CD4-positive, alpha-beta T cell (primary cell): ENCODE results near the gene PMS2. TPM values are rescaled to one million over a fixed set of nuclear protein-coding genes. Genes with fewer than 3 reads are reported as not detected.
A peak's percentile ranks its signal among the peaks of the same experiment; 100 is the strongest.

ENCODE experiments used
- ATAC-seq: fragments of 200-7000 bp; cut with Tn5 transposase; one replicate; pipeline ENCODE4 v1.10.0; 2022; ENCODE audit warnings: mild to moderate bottlenecking; ENCODE audit not compliant: poor library complexity
- CTCF ChIA-PET: fragments of 350-600 bp; sonication (Branson Sonifier 250); formaldehyde crosslinking; loops from one replicate; lab custom pipeline; 2021; ENCODE audit warnings: antibody characterized with exemption, inconsistent platforms; lab: Charles Lee
- POLR2A ChIA-PET: fragments of 350-600 bp; sonication (Branson Sonifier 250); formaldehyde crosslinking; loops from one replicate; lab custom pipeline; 2021; ENCODE audit warnings: antibody characterized with exemption, inconsistent platforms; lab: Charles Lee
- DNase-seq, 14 experiments: peaks; one replicate each; pipeline ENCODE4 v3.0.0-alpha.2; 2013 to 2020; ENCODE audit warnings: mixed read lengths in 2 of 14
- H3K27ac ChIP-seq, 2 donors: one replicate each; pipeline versions ENCODE4 v1.5.1 to v1.7.0; 2013; ENCODE audit warnings: low read length in 2 of 2, low read depth in 1 of 2, mild to moderate bottlenecking in 1 of 2
- H3K27me3 ChIP-seq, 2 experiments: 1 replicate in 1 of 2; 2 replicates in 1 of 2; pipeline versions ENCODE4 v1.6.1 to v1.7.0; 2013; ENCODE audit warnings: low read length in 2 of 2, control low read depth in 1 of 2, mild to moderate bottlenecking in 1 of 2, moderate library complexity in 1 of 2; ENCODE audit not compliant: insufficient read depth in 2 of 2, control insufficient read depth in 1 of 2
- H3K36me3 ChIP-seq: one replicate; pipeline ENCODE4 v1.6.1; 2013; ENCODE audit warnings: low read length, control low read depth; ENCODE audit not compliant: insufficient read depth
- H3K4me1 ChIP-seq: one replicate; pipeline ENCODE4 v1.6.1; 2013; ENCODE audit warnings: low read length, control low read depth; ENCODE audit not compliant: insufficient read depth
- H3K4me3 ChIP-seq: one replicate; pipeline ENCODE4 v1.5.1; 2013; ENCODE audit warnings: mild to moderate bottlenecking, low read length, moderate library complexity
- H3K9me3 ChIP-seq, 2 experiments: 1 replicate in 1 of 2; 2 replicates in 1 of 2; pipeline versions ENCODE4 v1.6.1 to v1.7.0; 2013; ENCODE audit warnings: low read length in 2 of 2, mild to moderate bottlenecking in 2 of 2, control low read depth in 1 of 2, moderate library complexity in 1 of 2; ENCODE audit not compliant: control insufficient read depth in 1 of 2, insufficient read depth in 1 of 2
- H3K27ac Mint-ChIP-seq: one replicate; pipeline ENCODE4 v1.8.0; 2020; ENCODE audit warnings: mixed read lengths
- H3K27me3 Mint-ChIP-seq: one replicate; pipeline ENCODE4 v1.8.0; 2021; ENCODE audit warnings: mixed read lengths
- H3K36me3 Mint-ChIP-seq: one replicate; pipeline ENCODE4 v1.8.0; 2021; ENCODE audit warnings: low read depth, mixed read lengths
- H3K4me1 Mint-ChIP-seq: one replicate; pipeline ENCODE4 v1.8.0; 2021; ENCODE audit warnings: low read depth, mixed read lengths
- H3K4me3 Mint-ChIP-seq: one replicate; pipeline ENCODE4 v1.8.0; 2020; ENCODE audit warnings: mild to moderate bottlenecking, mixed read lengths
- H3K9me3 Mint-ChIP-seq: one replicate; pipeline ENCODE4 v1.8.0; 2020; ENCODE audit warnings: mixed read lengths
- intact Hi-C, 2 experiments: fragments of 100-400 bp; cut with DNase I in 1 of 2; cut with micrococcal nuclease in 1 of 2; formaldehyde crosslinking; loops; one replicate each; pipeline versions ENCODE4 v1.15.1 to v1.9.0; 2023 to 2025; cut with DNase I, micrococcal nuclease
- total RNA-seq, 174 experiments: library from RNA in 2 of 174; stranded (reverse) in 2 of 174; gene quantifications; one replicate each; pipeline ENCODE4 v1.2.3 and lab custom pipeline; 2021 to 2026
- TF ChIP-seq, protein P1 (sequence below): fragments of 200-600 bp; IDR thresholded peaks from one replicate; pipeline ENCODE4 v1.8.0; 2022; ENCODE audit warnings: antibody characterized with exemption, mild to moderate bottlenecking

Gene PMS2
- total RNA-seq, 2 experiments from 2014 or later = 10.8 to 15.0 TPM

DNA sequence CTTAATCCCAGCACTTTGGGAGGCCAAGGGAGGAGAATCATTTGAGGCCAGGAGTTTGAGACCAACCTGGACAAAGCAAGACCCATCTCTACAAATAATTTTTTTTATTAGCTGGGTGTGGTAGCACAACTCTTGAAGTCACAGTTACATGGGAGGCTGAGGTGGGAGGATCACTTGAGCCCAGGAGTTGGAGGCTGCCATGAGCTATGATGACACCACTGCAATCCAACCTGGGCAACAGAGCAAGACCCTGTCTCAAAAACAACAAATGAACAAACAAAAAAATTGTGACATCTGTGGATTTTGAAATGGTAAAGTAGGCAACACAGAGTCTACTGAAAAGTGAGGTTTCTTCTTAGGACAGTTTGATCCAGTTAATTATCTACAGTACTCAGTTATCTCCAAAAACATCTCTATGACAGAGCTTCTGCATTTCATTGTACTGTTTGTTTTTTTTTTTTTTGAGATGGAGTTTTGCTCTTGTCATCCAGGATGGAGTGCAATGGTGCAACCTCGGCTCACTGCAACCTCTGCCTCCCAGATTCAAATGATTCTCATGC, 19.0 kb upstream of the PMS2 start:
- intact Hi-C loops = no loop called here
- Mint-ChIP-seq H3K4me1 (peaks cover 24% of the 10 kb centered on the region), H3K9me3 (no peaks in the 10 kb centered on the region), H3K27me3 (no peaks in the 10 kb centered on the region), H3K4me3 (no peak overlapping the region), H3K36me3 (peaks cover 74% of the 10 kb centered on the region), H3K27ac (no peak overlapping the region)
- POLR2A ChIA-PET = no interaction called here
- TF ChIP-seq, protein P1, sequence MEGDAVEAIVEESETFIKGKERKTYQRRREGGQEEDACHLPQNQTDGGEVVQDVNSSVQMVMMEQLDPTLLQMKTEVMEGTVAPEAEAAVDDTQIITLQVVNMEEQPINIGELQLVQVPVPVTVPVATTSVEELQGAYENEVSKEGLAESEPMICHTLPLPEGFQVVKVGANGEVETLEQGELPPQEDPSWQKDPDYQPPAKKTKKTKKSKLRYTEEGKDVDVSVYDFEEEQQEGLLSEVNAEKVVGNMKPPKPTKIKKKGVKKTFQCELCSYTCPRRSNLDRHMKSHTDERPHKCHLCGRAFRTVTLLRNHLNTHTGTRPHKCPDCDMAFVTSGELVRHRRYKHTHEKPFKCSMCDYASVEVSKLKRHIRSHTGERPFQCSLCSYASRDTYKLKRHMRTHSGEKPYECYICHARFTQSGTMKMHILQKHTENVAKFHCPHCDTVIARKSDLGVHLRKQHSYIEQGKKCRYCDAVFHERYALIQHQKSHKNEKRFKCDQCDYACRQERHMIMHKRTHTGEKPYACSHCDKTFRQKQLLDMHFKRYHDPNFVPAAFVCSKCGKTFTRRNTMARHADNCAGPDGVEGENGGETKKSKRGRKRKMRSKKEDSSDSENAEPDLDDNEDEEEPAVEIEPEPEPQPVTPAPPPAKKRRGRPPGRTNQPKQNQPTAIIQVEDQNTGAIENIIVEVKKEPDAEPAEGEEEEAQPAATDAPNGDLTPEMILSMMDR = no peak
- H3K36me3 ChIP-seq = peaks cover 59% of the 10 kb centered on the region
- H3K4me1 ChIP-seq = peaks cover 24% of the 10 kb centered on the region
- DNase-seq (no peak), ATAC-seq (no peak)
- no peak overlapping the region for H3K27ac ChIP-seq
- CTCF ChIA-PET = no interaction called here
- H3K27me3 ChIP-seq = no peaks in the 10 kb centered on the region
- no peak overlapping the region for H3K4me3 ChIP-seq
- no peaks in the 10 kb centered on the region for H3K9me3 ChIP-seq

DNA sequence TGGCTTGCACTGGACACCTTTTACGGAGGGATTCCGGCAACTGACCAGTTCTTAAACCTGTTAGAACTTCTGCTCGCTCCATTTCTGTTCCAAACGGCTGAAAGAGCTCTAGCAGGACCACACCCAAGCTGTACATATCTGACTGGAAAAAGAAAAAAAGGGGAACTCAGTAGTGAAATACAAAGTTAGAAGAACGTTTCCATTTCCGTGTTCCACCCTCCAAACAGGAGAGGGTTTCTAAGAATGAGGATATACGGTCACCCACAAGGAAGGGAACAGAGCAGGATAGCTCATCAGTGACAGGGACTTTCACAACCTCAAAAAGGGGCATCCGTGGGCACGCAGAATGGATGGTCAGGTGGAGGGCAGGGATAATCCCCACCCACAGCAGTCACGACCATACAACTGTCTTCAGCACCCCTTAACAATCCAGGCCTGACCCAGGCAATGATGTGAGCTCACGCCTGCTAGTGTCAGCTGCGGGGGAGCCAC, 18.0 kb upstream of the PMS2 start:
- H3K27me3 ChIP-seq = no peaks in the 10 kb centered on the region
- peaks cover 24% of the 10 kb centered on the region for H3K4me1 Mint-ChIP-seq
- H3K9me3 Mint-ChIP-seq = no peaks in the 10 kb centered on the region
- H3K4me3 Mint-ChIP-seq = peak overlapping the region; percentile 34
- ATAC-seq = no peak
- peak in 2 of 14 experiments; percentile 36 to 51 for DNase-seq
- H3K27ac Mint-ChIP-seq = peak overlapping the region; percentile 93
- POLR2A ChIA-PET = interaction anchor here (0.7 to 0.8 kb wide), 2 partner anchors 15 to 21 kb away, joined by 3 read pairs; no protein-coding TSS in a partner anchor
- H3K27ac ChIP-seq = peak overlapping the region; percentile 36 to 64
- no peaks in the 10 kb centered on the region for H3K27me3 Mint-ChIP-seq
- intact Hi-C loops = loop anchor here in 1 of 2 experiments (1.0 kb wide), 1 partner anchor 18 kb away; the partner anchor contains the start of genes AIMP2 and PMS2
- peaks cover 69% of the 10 kb centered on the region for H3K36me3 ChIP-seq
- CTCF ChIA-PET = interaction anchor here (1.2 to 1.3 kb wide), 2 partner anchors 14 to 18 kb away, joined by 3 to 4 read pairs; partner anchors contain the start of genes AIMP2 and PMS2
- no peaks in the 10 kb centered on the region for H3K9me3 ChIP-seq
- peak overlapping the region; percentile 60 for H3K4me3 ChIP-seq
- peaks cover 21% of the 10 kb centered on the region for H3K4me1 ChIP-seq
- peaks cover 76% of the 10 kb centered on the region for H3K36me3 Mint-ChIP-seq
- TF ChIP-seq, protein P1 = no peak

DNA sequence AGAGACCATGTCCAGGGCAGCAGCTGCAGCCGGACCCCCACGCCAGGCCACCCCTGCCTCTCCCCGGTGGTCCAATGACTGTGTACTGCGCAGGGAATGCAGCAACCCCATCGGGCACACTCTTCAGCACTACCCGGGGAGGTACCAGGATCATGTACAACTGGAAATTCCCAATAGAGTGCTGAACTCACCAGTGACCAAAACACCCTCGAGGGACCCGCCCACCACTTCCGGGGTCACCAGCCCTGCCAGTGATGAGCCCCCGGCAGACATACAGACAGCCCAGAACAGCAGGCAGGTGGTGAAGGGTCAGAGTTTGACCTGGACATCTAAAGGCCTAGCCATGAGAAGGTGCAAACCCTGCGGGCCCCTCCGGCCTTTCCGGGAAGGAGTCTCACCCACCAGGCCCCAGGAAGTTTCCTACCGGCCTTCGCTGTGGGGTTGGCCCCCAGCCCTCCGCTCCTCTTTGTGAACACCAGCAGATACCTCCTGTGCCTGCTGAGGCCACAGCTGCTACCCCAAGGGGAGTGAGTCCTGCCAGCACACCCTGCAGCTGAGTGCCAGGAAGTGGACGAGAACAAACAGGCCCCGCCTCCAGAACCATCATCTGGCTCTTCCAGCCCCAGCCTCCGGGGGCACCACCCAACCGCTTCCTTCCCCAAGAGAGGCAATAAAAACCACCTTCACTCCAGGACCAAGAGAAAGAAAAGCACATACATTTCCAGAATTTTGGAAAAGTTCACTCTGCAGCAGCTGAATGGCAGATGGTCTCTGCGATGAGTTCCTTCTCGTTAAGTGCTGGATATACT, 17.4 kb upstream of the PMS2 start:
- TF ChIP-seq, protein P1 = peak; percentile 49
- ChIA-PET POLR2A (interaction anchor here (0.5 to 1.1 kb wide), 4 partner anchors 14 to 530 kb away, joined by 3 read pairs; partner anchors contain the start of genes AIMP2, PMS2 and RNF216), CTCF (interaction anchor here (1.2 to 1.3 kb wide), 3 partner anchors 15 to 38 kb away, joined by 3 to 4 read pairs (median 3); partner anchors contain the start of genes AIMP2 and PMS2)
- Mint-ChIP-seq H3K4me3 (peak overlapping the region; percentile 82), H3K9me3 (no peaks in the 10 kb centered on the region), H3K4me1 (peaks cover 24% of the 10 kb centered on the region), H3K27ac (peak overlapping the region; percentile 93), H3K36me3 (peaks cover 77% of the 10 kb centered on the region), H3K27me3 (no peaks in the 10 kb centered on the region)
- Histone ChIP-seq H3K27ac (peak overlapping the region; percentile 36 to 64), H3K4me1 (peaks cover 21% of the 10 kb centered on the region), H3K4me3 (peak overlapping the region; percentile 60), H3K36me3 (peaks cover 72% of the 10 kb centered on the region), H3K9me3 (no peaks in the 10 kb centered on the region), H3K27me3 (no peaks in the 10 kb centered on the region)
- intact Hi-C loops = loop anchor here in 1 of 2 experiments (1.0 kb wide), 1 partner anchor 17 kb away; the partner anchor contains the start of genes AIMP2 and PMS2
- ATAC-seq = peak; percentile 100
- peak; percentile 54 to 87 (median 69) for DNase-seq
